Endothelial cell (in vitro differentiated cells): ENCODE measurements around the gene EWSR1. TPM values are rescaled to one million over a fixed set of nuclear protein-coding genes. Genes with fewer than 3 reads are reported as not detected.

Experiments used
- DNase-seq: peaks from one replicate; pipeline ENCODE4 v3.0.0; 2021; ENCODE audit warnings: low spot score
- H3K27ac Mint-ChIP-seq: one replicate; pipeline ENCODE4 v1.8.0; 2021; ENCODE audit warnings: mixed read lengths, inconsistent platforms; ENCODE audit not compliant: unreplicated experiment
- H3K27me3 Mint-ChIP-seq: one replicate; pipeline ENCODE4 v1.8.0; 2021; ENCODE audit warnings: mild to moderate bottlenecking, moderate library complexity, mixed read lengths, inconsistent platforms; ENCODE audit not compliant: unreplicated experiment
- H3K36me3 Mint-ChIP-seq: one replicate; pipeline ENCODE4 v1.8.0; 2021; ENCODE audit warnings: mild to moderate bottlenecking, low read depth, mixed read lengths, inconsistent platforms; ENCODE audit not compliant: unreplicated experiment
- H3K4me1 Mint-ChIP-seq: one replicate; pipeline ENCODE4 v1.8.0; 2021; ENCODE audit warnings: mild to moderate bottlenecking, mixed read lengths, inconsistent platforms; ENCODE audit not compliant: unreplicated experiment
- H3K4me3 Mint-ChIP-seq: one replicate; pipeline ENCODE4 v1.8.0; 2021; ENCODE audit warnings: mild to moderate bottlenecking, mixed read lengths, inconsistent platforms; ENCODE audit not compliant: unreplicated experiment
- H3K9me3 Mint-ChIP-seq: one replicate; pipeline ENCODE4 v1.8.0; 2021; ENCODE audit warnings: mixed read lengths, inconsistent platforms; ENCODE audit not compliant: unreplicated experiment
- CTCF ChIP-seq: fragments of 200-600 bp; sonication (generic); IDR thresholded peaks from one replicate; pipeline ENCODE4 v1.5.0; 2021; ENCODE audit warnings: antibody characterized with exemption; ENCODE audit not compliant: unreplicated experiment
- total RNA-seq: library from RNA; stranded (reverse); fragmentation: NEBNext Ultra II Directional; extraction: Animal tissue kit (Norgen Biotek cat#: 25700); gene quantifications from one replicate; pipeline ENCODE4 v1.2.1, GENCODE V29; 2021; ENCODE audit not compliant: unreplicated experiment

Gene EWSR1
- total RNA-seq, 1 donor from 2014 or later: 307 TPM

- no peaks in the 10 kb centered on the region for H3K9me3 Mint-ChIP-seq
- peaks cover 17% of the 10 kb centered on the region for H3K27me3 Mint-ChIP-seq
- peaks cover 11% of the 10 kb centered on the region for H3K4me1 Mint-ChIP-seq
- peak overlapping the region; percentile 74 for H3K4me3 Mint-ChIP-seq
- peaks cover 30% of the 10 kb centered on the region for H3K36me3 Mint-ChIP-seq
- no peak for TF ChIP-seq CTCF
- H3K27ac Mint-ChIP-seq: no peak overlapping the region
- no peak for DNase-seq
Measured at GRCh38 chr22:29327089-29327764, 59.2 kb downstream of the EWSR1 start.

GRCh38 chr22:29328055-29328454 is 60.0 kb downstream of the EWSR1 start:
- DNase-seq: no peak
- Mint-ChIP-seq H3K9me3 (no peaks in the 10 kb centered on the region), H3K27me3 (peaks cover 17% of the 10 kb centered on the region), H3K4me1 (peaks cover 14% of the 10 kb centered on the region), H3K27ac (no peak overlapping the region), H3K4me3 (no peak overlapping the region), H3K36me3 (peaks cover 28% of the 10 kb centered on the region)
- TF ChIP-seq CTCF: peak; percentile 21

GRCh38 chr22:29328566-29329500 is 60.8 kb downstream of the EWSR1 start:
- TF ChIP-seq CTCF: no peak
- Mint-ChIP-seq H3K9me3 (no peaks in the 10 kb centered on the region), H3K4me1 (peaks cover 14% of the 10 kb centered on the region), H3K4me3 (peak overlapping the region; percentile 77), H3K27me3 (peaks cover 17% of the 10 kb centered on the region), H3K27ac (no peak overlapping the region), H3K36me3 (peaks cover 30% of the 10 kb centered on the region)
- no peak for DNase-seq

- Mint-ChIP-seq H3K36me3 (peaks cover 27% of the 10 kb centered on the region), H3K4me1 (peaks cover 14% of the 10 kb centered on the region), H3K27ac (no peak overlapping the region), H3K9me3 (no peaks in the 10 kb centered on the region), H3K4me3 (peak overlapping the region; percentile 77), H3K27me3 (peaks cover 13% of the 10 kb centered on the region)
- DNase-seq: no peak
- TF ChIP-seq CTCF: no peak
Measured at GRCh38 chr22:29329581-29329980, 61.5 kb downstream of the EWSR1 start.
